Measurements from ENCODE around the gene PSD2.

Gene PSD2

DNA sequence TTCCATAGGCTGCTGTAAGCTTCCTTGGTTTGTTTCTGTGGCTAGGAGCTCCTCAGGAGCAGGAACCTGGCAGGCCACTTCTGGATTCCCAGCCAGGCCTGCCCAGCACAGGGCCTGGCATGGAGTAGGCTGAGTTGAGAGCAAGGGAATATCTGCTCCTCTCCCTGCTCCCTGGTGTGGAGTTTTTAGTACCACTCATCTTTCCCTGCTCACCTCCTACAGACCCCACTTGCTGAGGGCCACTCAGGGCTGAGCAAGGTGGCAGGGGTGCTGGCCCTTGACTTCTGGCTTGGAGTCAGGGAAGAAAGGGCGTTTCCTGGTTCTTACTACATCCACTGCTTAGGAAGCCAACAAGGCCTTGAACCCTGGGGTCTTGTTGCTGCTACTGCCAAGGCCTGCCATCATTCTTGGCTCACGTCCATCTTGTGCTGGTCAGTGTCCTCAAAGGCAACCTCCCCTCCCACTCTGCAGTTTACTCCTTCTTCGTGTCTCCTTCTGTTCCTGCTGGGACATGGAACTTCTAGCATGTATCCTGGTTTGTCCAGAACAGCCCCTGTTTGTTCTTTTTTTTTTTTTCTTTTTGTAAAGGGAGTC, 54.9 kb downstream of the PSD2 start:
- no peaks in the 10 kb centered on the region for H3K9me3 ChIP-seq (ENCODE audit: control insufficient read depth, insufficient read depth, low read length)
- TF ChIP-seq EZH2phosphoT487 (IDR thresholded peaks at IDR 0.05; ENCODE audit: borderline replicate concordance, low read length): no peak
- TF ChIP-seq, protein P1, sequence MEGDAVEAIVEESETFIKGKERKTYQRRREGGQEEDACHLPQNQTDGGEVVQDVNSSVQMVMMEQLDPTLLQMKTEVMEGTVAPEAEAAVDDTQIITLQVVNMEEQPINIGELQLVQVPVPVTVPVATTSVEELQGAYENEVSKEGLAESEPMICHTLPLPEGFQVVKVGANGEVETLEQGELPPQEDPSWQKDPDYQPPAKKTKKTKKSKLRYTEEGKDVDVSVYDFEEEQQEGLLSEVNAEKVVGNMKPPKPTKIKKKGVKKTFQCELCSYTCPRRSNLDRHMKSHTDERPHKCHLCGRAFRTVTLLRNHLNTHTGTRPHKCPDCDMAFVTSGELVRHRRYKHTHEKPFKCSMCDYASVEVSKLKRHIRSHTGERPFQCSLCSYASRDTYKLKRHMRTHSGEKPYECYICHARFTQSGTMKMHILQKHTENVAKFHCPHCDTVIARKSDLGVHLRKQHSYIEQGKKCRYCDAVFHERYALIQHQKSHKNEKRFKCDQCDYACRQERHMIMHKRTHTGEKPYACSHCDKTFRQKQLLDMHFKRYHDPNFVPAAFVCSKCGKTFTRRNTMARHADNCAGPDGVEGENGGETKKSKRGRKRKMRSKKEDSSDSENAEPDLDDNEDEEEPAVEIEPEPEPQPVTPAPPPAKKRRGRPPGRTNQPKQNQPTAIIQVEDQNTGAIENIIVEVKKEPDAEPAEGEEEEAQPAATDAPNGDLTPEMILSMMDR (IDR thresholded peaks at IDR 0.05; ENCODE audit: low read depth, low read length, poor library complexity, severe bottlenecking): no peak
- H3K27me3 ChIP-seq (ENCODE audit: control insufficient read depth, low read length): peaks cover 36% of the 10 kb centered on the region
- no peaks in the 10 kb centered on the region for H3K9me2 ChIP-seq (replicated peaks; ENCODE audit: control insufficient read depth, low read length)
- no peaks in the 10 kb centered on the region for H3K36me3 ChIP-seq (ENCODE audit: control insufficient read depth, low read length)
- H3K79me2 ChIP-seq (ENCODE audit: control insufficient read depth, low read length): no peaks in the 10 kb centered on the region
- H4K20me1 ChIP-seq (ENCODE audit: control insufficient read depth, insufficient read depth, low read depth, low read length): no peaks in the 10 kb centered on the region
- H3K4me2 ChIP-seq (ENCODE audit: low read length): no peak overlapping the region
- H3K4me1 ChIP-seq (ENCODE audit: control insufficient read depth, low read length): no peaks in the 10 kb centered on the region; the same call in 1 of the 2 replicates
- no peak overlapping the region for H3K27ac ChIP-seq (ENCODE audit: low read depth, low read length)
- H3K4me3 ChIP-seq (ENCODE audit: low read length): no peak overlapping the region
- H3F3A ChIP-seq (ENCODE audit: control insufficient read depth, insufficient read depth): no peaks in the 10 kb centered on the region

DNA sequence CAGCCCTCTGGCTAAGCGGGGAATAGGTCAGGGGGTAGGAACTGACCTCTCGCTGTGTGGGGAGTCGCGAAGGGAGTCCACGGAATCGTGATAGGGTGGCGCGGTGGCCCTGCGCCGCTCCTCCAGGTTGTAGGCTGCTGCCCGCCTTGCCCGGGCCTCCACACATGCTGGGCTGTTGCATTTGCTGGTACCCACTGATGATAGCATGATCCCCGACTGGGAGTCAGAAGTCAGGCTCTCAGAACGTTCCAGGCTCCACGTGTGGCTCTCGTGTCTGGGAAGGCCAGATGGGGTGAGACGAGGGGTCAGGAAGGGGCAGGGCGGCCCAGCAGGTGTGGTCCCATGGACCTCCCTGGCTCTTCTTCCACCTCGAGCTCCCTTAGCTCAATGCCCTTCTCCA, 56.0 kb downstream of the PSD2 start:
- Histone ChIP-seq H3K79me2 (ENCODE audit: control insufficient read depth, low read length) (no peaks in the 10 kb centered on the region), H3K4me1 (ENCODE audit: control insufficient read depth, low read length) (no peaks in the 10 kb centered on the region; the same call in 1 of the 2 replicates), H3K9me2 (replicated peaks; ENCODE audit: control insufficient read depth, low read length) (no peaks in the 10 kb centered on the region), H4K20me1 (ENCODE audit: control insufficient read depth, insufficient read depth, low read depth, low read length) (no peaks in the 10 kb centered on the region), H3K4me2 (ENCODE audit: low read length) (no peak overlapping the region), H3K9me3 (ENCODE audit: control insufficient read depth, insufficient read depth, low read length) (no peaks in the 10 kb centered on the region), H3F3A (ENCODE audit: control insufficient read depth, insufficient read depth) (no peaks in the 10 kb centered on the region), H3K36me3 (ENCODE audit: control insufficient read depth, low read length) (no peaks in the 10 kb centered on the region), H3K27ac (ENCODE audit: low read depth, low read length) (no peak overlapping the region), H3K4me3 (ENCODE audit: low read length) (no peak overlapping the region), H3K27me3 (ENCODE audit: control insufficient read depth, low read length) (peaks cover 26% of the 10 kb centered on the region)
- TF ChIP-seq, protein P1 (IDR thresholded peaks at IDR 0.05; ENCODE audit: low read depth, low read length, poor library complexity, severe bottlenecking): no peak
- no peak for TF ChIP-seq EZH2phosphoT487 (IDR thresholded peaks at IDR 0.05; ENCODE audit: borderline replicate concordance, low read length)

DNA sequence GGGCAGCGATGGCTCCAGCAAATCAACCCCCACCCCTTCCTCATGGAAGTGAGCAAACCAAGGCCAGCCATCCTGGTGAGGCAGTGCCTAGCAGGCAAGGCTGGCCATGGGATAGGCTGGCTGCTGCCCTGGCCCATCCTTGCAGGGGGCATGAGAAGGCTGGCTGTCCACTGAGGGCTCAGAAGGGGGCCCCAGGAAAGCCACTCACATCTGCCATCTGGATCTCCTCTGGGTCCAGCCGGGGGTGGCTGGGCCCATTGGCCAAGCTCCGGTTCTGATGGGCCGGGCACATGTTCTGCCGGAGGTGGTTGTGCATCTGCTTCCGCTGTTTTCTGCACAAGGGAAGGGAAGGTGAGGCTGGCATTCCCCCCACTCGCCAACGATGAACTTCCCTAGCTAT, 57.1 kb downstream of the PSD2 start:
- H3F3A ChIP-seq (ENCODE audit: control insufficient read depth, insufficient read depth): no peaks in the 10 kb centered on the region
- no peaks in the 10 kb centered on the region for H3K9me2 ChIP-seq (replicated peaks; ENCODE audit: control insufficient read depth, low read length)
- no peaks in the 10 kb centered on the region; the same call in 1 of the 2 replicates for H3K4me1 ChIP-seq (ENCODE audit: control insufficient read depth, low read length)
- H3K79me2 ChIP-seq (ENCODE audit: control insufficient read depth, low read length): no peaks in the 10 kb centered on the region
- H3K4me3 ChIP-seq (ENCODE audit: low read length): no peak overlapping the region
- peaks cover 28% of the 10 kb centered on the region for H3K27me3 ChIP-seq (ENCODE audit: control insufficient read depth, low read length)
- no peaks in the 10 kb centered on the region for H4K20me1 ChIP-seq (ENCODE audit: control insufficient read depth, insufficient read depth, low read depth, low read length)
- no peaks in the 10 kb centered on the region for H3K36me3 ChIP-seq (ENCODE audit: control insufficient read depth, low read length)
- no peak for TF ChIP-seq EZH2phosphoT487 (IDR thresholded peaks at IDR 0.05; ENCODE audit: borderline replicate concordance, low read length)
- TF ChIP-seq, protein P1 (IDR thresholded peaks at IDR 0.05; ENCODE audit: low read depth, low read length, poor library complexity, severe bottlenecking): no peak
- H3K9me3 ChIP-seq (ENCODE audit: control insufficient read depth, insufficient read depth, low read length): no peaks in the 10 kb centered on the region
- no peak overlapping the region for H3K27ac ChIP-seq (ENCODE audit: low read depth, low read length)
- H3K4me2 ChIP-seq (ENCODE audit: low read length): no peak overlapping the region
